HL-60 (cell line): Measurements from ENCODE around the gene SECTM1.

Experiments
- DNase-seq, 2 experiments: peaks; one replicate each; pipeline ENCODE4 v3.0.0-alpha.2; 2010 to 2020; ENCODE audit warnings: low read depth in 1 of 2, low spot score in 1 of 2
- H3K27ac ChIP-seq: fragments of 250-450 bp; sonication (Bioruptor Pico); replicated peaks from 2 replicates; pipeline ENCODE4 v1.5.1; 2020; ENCODE audit warnings: mild to moderate bottlenecking, moderate library complexity
- H3K27me3 ChIP-seq: fragments of 250-450 bp; sonication (Bioruptor Pico); 2 replicates; pipeline ENCODE4 v1.5.1; 2021; ENCODE audit warnings: mild to moderate bottlenecking, moderate library complexity; ENCODE audit not compliant: insufficient read depth, poor library complexity, severe bottlenecking
- H3K4me3 ChIP-seq: replicated peaks from 2 replicates; pipeline ENCODE4 v1.5.1; 2011; ENCODE audit warnings: mild to moderate bottlenecking, control low read depth, low read length; ENCODE audit not compliant: insufficient read depth
- CTCF ChIP-seq: IDR thresholded peaks from one replicate; pipeline ENCODE4 v1.5.1; 2011; ENCODE audit warnings: low read length, control low read depth, inconsistent platforms; ENCODE audit not compliant: insufficient read depth
- GABPA ChIP-seq: IDR thresholded peaks from 2 replicates; pipeline ENCODE4 v1.6.1; 2012; ENCODE audit warnings: low read depth
- POLR2AphosphoS5 ChIP-seq: IDR thresholded peaks from 2 replicates; pipeline ENCODE4 v1.6.1; 2012; ENCODE audit warnings: low read depth
- REST ChIP-seq: IDR thresholded peaks from 2 replicates; pipeline ENCODE4 v1.6.1; 2012; ENCODE audit warnings: low read depth; ENCODE audit not compliant: insufficient replicate concordance
- SPI1 ChIP-seq: IDR thresholded peaks from 2 replicates; pipeline ENCODE4 v1.6.1; 2012; ENCODE audit warnings: low read depth, mild to moderate bottlenecking, borderline replicate concordance

SECTM1 gene

GRCh38 chr17:82358465-82359350 is 25.1 kb upstream of the SECTM1 start, which contains the start of gene TEX19:
TSS of gene TEX19 (plus strand) at chr17:82359247. CDS start at chr17:82362151, 2,904 bp downstream.
- TF ChIP-seq POLR2AphosphoS5 (no peak), REST (no peak), CTCF (no peak), GABPA (no peak), SPI1 (no peak)
- no peak for DNase-seq
- Histone ChIP-seq H3K4me3 (no peak within 1 kb of the TSS), H3K27ac (no peak within 1 kb of the TSS; the same call in 1 of the 2 replicates), H3K27me3 (no peaks in the 10 kb centered on the region)

- no peaks in the 10 kb centered on the region for H3K27me3 ChIP-seq
- H3K27ac ChIP-seq: no peak overlapping the region
- TF ChIP-seq CTCF (no peak), GABPA (no peak), REST (no peak)
- no peak for DNase-seq
- H3K4me3 ChIP-seq: no peak overlapping the region
These were observed 23.8 kb upstream of the SECTM1 start for GRCh38 chr17:82357394-82357793.

GRCh38 chr17:82356845-82357355 is 23.3 kb upstream of the SECTM1 start:
- Histone ChIP-seq H3K27ac (no peak overlapping the region), H3K27me3 (no peaks in the 10 kb centered on the region), H3K4me3 (no peak overlapping the region)
- DNase-seq: no peak
- no peak for TF ChIP-seq SPI1
- TF ChIP-seq CTCF: no peak
- TF ChIP-seq GABPA: no peak
- no peak for TF ChIP-seq REST
- no peak for TF ChIP-seq POLR2AphosphoS5
